ENCODE data around the gene CMTM1.
"Not testable (repeated sequence)": the region's sequence is repeated elsewhere in the genome, so short reads cannot be mapped to it uniquely, and the experiment has no call there.

DNA sequence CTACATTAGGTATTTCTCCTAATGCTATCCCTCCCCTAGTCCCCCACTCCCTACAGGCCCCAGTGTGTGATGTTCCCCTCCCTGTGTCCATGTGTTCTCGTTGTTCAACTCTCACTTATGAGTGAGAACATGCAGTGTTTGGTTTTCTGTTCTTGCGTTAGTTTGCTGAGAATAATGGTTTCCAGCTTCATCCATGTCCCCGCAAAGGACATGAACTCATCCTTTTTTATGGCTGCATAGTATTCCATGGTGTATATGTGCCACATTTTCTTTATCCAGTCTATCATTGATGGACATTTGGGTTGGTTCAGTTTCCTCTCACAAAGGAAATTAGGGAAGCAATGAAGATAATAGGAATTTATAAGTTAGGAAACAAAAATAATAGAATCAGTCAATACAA lies 1.0 kb downstream of the CMTM1 start:
- TF ChIP-seq, protein P1, sequence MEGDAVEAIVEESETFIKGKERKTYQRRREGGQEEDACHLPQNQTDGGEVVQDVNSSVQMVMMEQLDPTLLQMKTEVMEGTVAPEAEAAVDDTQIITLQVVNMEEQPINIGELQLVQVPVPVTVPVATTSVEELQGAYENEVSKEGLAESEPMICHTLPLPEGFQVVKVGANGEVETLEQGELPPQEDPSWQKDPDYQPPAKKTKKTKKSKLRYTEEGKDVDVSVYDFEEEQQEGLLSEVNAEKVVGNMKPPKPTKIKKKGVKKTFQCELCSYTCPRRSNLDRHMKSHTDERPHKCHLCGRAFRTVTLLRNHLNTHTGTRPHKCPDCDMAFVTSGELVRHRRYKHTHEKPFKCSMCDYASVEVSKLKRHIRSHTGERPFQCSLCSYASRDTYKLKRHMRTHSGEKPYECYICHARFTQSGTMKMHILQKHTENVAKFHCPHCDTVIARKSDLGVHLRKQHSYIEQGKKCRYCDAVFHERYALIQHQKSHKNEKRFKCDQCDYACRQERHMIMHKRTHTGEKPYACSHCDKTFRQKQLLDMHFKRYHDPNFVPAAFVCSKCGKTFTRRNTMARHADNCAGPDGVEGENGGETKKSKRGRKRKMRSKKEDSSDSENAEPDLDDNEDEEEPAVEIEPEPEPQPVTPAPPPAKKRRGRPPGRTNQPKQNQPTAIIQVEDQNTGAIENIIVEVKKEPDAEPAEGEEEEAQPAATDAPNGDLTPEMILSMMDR (IDR thresholded peaks at IDR 0.05; ENCODE audit: low read length): not testable (repeated sequence)
- TF ChIP-seq EZH2phosphoT487 (IDR thresholded peaks at IDR 0.05; ENCODE audit: low read length): not testable (repeated sequence)
